ENCODE measurements around the gene KLHDC8B. TPM values are rescaled to one million over a fixed set of nuclear protein-coding genes. Genes with fewer than 3 reads are reported as not detected.
"Not testable (repeated sequence)": the region's sequence is repeated elsewhere in the genome, so short reads cannot be mapped to it uniquely, and the experiment has no call there.

KLHDC8B gene
- total RNA-seq, 2 donors from 2014 or later: 1.3 to 3.1 TPM

GRCh38 chr3:49219132-49219531, 47.7 kb downstream of the KLHDC8B start:
- no peak for ATAC-seq
- DNase-seq (ENCODE audit: low spot score): no peak
- H3K27me3 Mint-ChIP-seq: peaks cover 9 to 13% of the 10 kb centered on the region in 2 donors
- no peaks in the 10 kb centered on the region for H3K4me1 Mint-ChIP-seq (ENCODE audit: low read depth in 2 of 2)
- no peaks in the 10 kb centered on the region for H3K36me3 Mint-ChIP-seq
- no peak overlapping the region for H3K27ac Mint-ChIP-seq
- no peak overlapping the region for H3K4me3 Mint-ChIP-seq
- H3K9me3 Mint-ChIP-seq: no peaks in the 10 kb centered on the region

- not testable (repeated sequence) for H3K9me3 Mint-ChIP-seq; H3K27ac Mint-ChIP-seq; ATAC-seq; H3K4me3 Mint-ChIP-seq; H3K36me3 Mint-ChIP-seq; H3K4me1 Mint-ChIP-seq (ENCODE audit: low read depth in 2 of 2); DNase-seq (ENCODE audit: low spot score)
- peaks cover 8 to 11% of the 10 kb centered on the region in 2 donors for H3K27me3 Mint-ChIP-seq
Measured at GRCh38 chr3:49220985-49221563, 49.7 kb downstream of the KLHDC8B start.

GRCh38 chr3:49222002-49222401, 50.6 kb downstream of the KLHDC8B start:
- Mint-ChIP-seq H3K27me3 (peaks cover 7 to 8% of the 10 kb centered on the region in 2 donors), H3K9me3 (no peaks in the 10 kb centered on the region), H3K4me1 (ENCODE audit: low read depth in 2 of 2) (no peaks in the 10 kb centered on the region), H3K4me3 (no peak overlapping the region), H3K27ac (no peak overlapping the region), H3K36me3 (no peaks in the 10 kb centered on the region)
- ATAC-seq (no peak), DNase-seq (ENCODE audit: low spot score) (no peak)

Other genes with a start within 250 kb of the KLHDC8B start
- gene P4HTM, start 181.4 kb upstream of the KLHDC8B start, total RNA-seq: 10 to 100 TPM; 23.2 to 34.7 TPM
- 100 to 1,000 TPM; 128 to 222 TPM for gene WDR6, start 164.2 kb upstream of the KLHDC8B start, total RNA-seq
- gene DALRD3, start 153.0 kb upstream of the KLHDC8B start, total RNA-seq: 10 to 100 TPM; 20.6 to 24.2 TPM
- gene NDUFAF3, start 149.5 kb upstream of the KLHDC8B start, total RNA-seq: 100 to 1,000 TPM in 1 of 2 donors, 10 to 100 TPM in 1; 91.4 to 106 TPM
- gene IMPDH2, start 142.2 kb upstream of the KLHDC8B start, total RNA-seq: 100 to 1,000 TPM; 198 to 454 TPM
- gene QRICH1, start 77.5 kb upstream of the KLHDC8B start, total RNA-seq: 100 to 1,000 TPM; 127 to 145 TPM
- gene QARS1, start 66.8 kb upstream of the KLHDC8B start, total RNA-seq: 100 to 1,000 TPM; 207 to 261 TPM
- 10 to 100 TPM; 54.4 to 65.0 TPM for gene USP19, start 50.8 kb upstream of the KLHDC8B start, total RNA-seq
- not detected for gene LAMB2, start 38.5 kb upstream of the KLHDC8B start, total RNA-seq
- gene CCDC71, start 5.3 kb upstream of the KLHDC8B start, total RNA-seq: 10 to 100 TPM; 21.0 to 24.7 TPM
- 10 to 100 TPM; 10.7 to 18.1 TPM for gene C3orf62, start 105.6 kb downstream of the KLHDC8B start, total RNA-seq
- 100 to 1,000 TPM in 1 of 2 donors, 10 to 100 TPM in 1; 90.9 to 105 TPM for gene USP4, start 168.5 kb downstream of the KLHDC8B start, total RNA-seq
- 100 to 1,000 TPM in 1 of 2 donors, 10 to 100 TPM in 1; 95.4 to 107 TPM for gene GPX1, start 186.8 kb downstream of the KLHDC8B start, total RNA-seq
- 100 to 1,000 TPM; 436 to 448 TPM for gene RHOA, start 240.4 kb downstream of the KLHDC8B start, total RNA-seq
- gene TCTA, start 240.8 kb downstream of the KLHDC8B start, total RNA-seq: 10 to 100 TPM; 20.5 to 21.1 TPM